ENCODE results near the gene USF2. TPM values are rescaled to one million over a fixed set of nuclear protein-coding genes. Genes with fewer than 3 reads are reported as not detected.
A peak's percentile ranks its signal among the peaks of the same experiment; 100 is the strongest.

USF2 gene
- total and polyA plus RNA-seq, 2 donors (not counting 1 experiment from before 2014, with no cell fraction given) = 318 to 377 TPM

DNA sequence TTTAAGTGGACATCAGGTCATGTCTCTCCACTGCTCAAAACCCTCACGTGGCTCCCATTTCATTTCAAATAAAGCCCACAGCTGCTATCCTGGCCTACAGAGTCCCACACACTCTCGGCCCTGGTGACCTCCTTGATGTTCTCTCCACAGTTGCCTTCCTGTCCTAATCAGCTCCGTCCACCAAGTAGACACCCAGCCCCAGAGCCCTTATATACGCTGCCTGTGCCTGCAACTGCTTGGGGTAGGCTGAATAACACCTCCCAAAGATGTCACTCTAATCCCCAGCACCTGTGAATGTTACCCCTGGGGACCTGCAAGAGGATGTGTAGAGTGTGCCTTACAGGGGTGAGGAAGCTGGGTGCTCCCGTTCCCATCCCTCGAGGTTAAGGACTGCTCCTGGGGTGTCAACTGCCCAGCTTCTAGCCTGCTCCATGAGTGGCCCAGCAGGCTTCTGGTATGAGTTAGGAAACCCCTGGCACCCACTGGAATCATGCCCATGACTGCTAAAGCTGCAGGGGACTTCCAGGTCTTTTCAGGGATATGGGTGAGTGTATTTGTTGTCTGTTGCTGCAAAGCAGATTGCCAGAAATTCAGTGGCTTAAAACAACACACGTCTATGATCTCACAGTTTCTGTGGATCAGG is 46.3 kb upstream of the USF2 start:
- Mint-ChIP-seq H3K4me3 (no peak overlapping the region), H3K4me1 (peaks cover 20% of the 10 kb centered on the region), H3K27ac (peak overlapping the region; percentile 50), H3K27me3 (no peaks in the 10 kb centered on the region), H3K9me3 (ENCODE audit: insufficient read depth) (no peaks in the 10 kb centered on the region)
- intact Hi-C loops (cut with micrococcal nuclease) = no loop called here
- ChIA-PET POLR2A (interaction anchor here (0.6 kb wide), 1 partner anchor 110 kb away, joined by 8 read pairs; no protein-coding TSS in a partner anchor), CTCF (interaction anchor here (0.9 to 1.5 kb wide), 4 partner anchors 16 to 81 kb away, joined by 3 to 5 read pairs (median 4); no protein-coding TSS in a partner anchor)
- H3K4me2 ChIP-seq (replicated peaks; ENCODE audit: low read depth, low read length, poor library complexity, severe bottlenecking) = no peak overlapping the region
- H4K20me1 ChIP-seq (ENCODE audit: control insufficient read depth, insufficient read depth, low read length, poor library complexity, severe bottlenecking) = no peaks in the 10 kb centered on the region
- ATAC-seq (ENCODE audit: low read depth) (no peak), DNase-seq (no peak)
- H3K9ac ChIP-seq (ENCODE audit: low read length) = no peak overlapping the region
- no peaks in the 10 kb centered on the region for H3K79me2 ChIP-seq (ENCODE audit: control insufficient read depth, insufficient read depth, low read length)
- peaks cover 16 to 20% of the 10 kb centered on the region in 2 donors for H3K4me1 ChIP-seq (ENCODE audit: control insufficient read depth in 2 of 2, insufficient read depth in 2 of 2, low read length in 2 of 2)
- H3K4me3 ChIP-seq (ENCODE audit: control extremely low read depth in 1 of 5, extremely low read depth in 1 of 5, insufficient read depth in 1 of 5, low read depth in 2 of 5, low read length in 4 of 5) = no peak overlapping the region
- H3K27me3 ChIP-seq (replicated peaks in 1 of 4; ENCODE audit: control extremely low read depth in 1 of 4, control insufficient read depth in 3 of 4, insufficient read depth in 4 of 4, low read length in 3 of 4) = no peaks in the 10 kb centered on the region
- peaks cover 0 to 14% (median 0%) of the 10 kb centered on the region in 3 donors for H3K9me3 ChIP-seq (ENCODE audit: control extremely low read depth in 1 of 3, control insufficient read depth in 2 of 3, insufficient read depth in 1 of 3, low read length in 2 of 3)
- no peaks in the 10 kb centered on the region for H3K36me3 ChIP-seq (replicated peaks in 1 of 2; ENCODE audit: control extremely low read depth in 1 of 2, control insufficient read depth in 1 of 2, extremely low read depth in 1 of 2, insufficient read depth in 2 of 2, low read length in 1 of 2)
- WGBS (ENCODE audit: insufficient coverage) = 59% methylated on average over 6 of the region's 7 CpGs
- TF ChIP-seq EZH2 (IDR thresholded peaks at IDR 0.05; ENCODE audit: borderline replicate concordance, insufficient read depth, low read depth, low read length, poor library complexity, severe bottlenecking) (no peak), CTCF (IDR thresholded peaks at IDR 0.05) (no peak)
- no peak overlapping the region for H3K27ac ChIP-seq (ENCODE audit: low read length in 2 of 2)
- H2AFZ ChIP-seq (ENCODE audit: insufficient read depth, low read depth, low read length, poor library complexity, severe bottlenecking) = no peak overlapping the region

DNA sequence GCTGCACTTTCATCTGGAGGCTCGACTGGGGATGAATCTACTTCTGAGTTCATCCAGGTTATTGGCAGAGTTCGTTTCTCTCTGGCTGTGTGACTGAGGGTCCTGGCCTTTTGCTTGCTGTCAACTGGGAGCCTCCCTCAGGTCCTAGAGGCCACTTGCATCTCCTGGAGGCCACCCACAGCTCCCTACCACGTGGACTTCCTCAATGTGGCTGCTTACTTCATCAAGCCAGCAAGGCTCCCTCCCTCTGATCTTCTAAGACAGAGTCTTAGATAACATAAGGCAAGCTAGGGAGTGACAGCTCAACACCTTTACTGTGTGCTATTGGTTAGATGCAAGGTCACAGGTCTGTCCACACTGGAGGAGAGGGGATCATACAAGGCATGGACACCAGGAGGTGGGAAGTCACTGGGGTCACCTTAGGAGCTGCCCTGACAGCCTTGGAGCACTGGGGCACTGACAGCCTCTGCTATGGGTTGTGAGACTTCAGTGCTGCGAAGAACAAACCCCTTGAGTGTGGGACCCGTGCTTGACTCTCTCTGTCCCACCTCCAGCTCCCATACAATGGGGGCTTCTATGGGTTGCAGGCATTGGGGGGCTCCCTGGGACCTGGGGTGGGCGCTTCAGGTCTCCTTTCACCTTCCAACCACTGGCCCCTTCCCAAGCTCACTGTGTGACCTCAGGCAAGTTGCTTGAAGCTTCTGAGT is 45.5 kb upstream of the USF2 start:
- Mint-ChIP-seq H3K27ac (peak overlapping the region; percentile 50), H3K4me1 (peaks cover 17% of the 10 kb centered on the region), H3K27me3 (no peaks in the 10 kb centered on the region), H3K4me3 (no peak overlapping the region), H3K9me3 (ENCODE audit: insufficient read depth) (no peaks in the 10 kb centered on the region)
- no peak overlapping the region for H2AFZ ChIP-seq (ENCODE audit: insufficient read depth, low read depth, low read length, poor library complexity, severe bottlenecking)
- H3K4me1 ChIP-seq (ENCODE audit: control insufficient read depth in 2 of 2, insufficient read depth in 2 of 2, low read length in 2 of 2) = peaks cover 16 to 20% of the 10 kb centered on the region in 2 donors
- WGBS (ENCODE audit: insufficient coverage) = 82% methylated on average over 5 of the region's 6 CpGs
- no peak overlapping the region for H3K4me2 ChIP-seq (replicated peaks; ENCODE audit: low read depth, low read length, poor library complexity, severe bottlenecking)
- H3K27me3 ChIP-seq (replicated peaks in 1 of 4; ENCODE audit: control extremely low read depth in 1 of 4, control insufficient read depth in 3 of 4, insufficient read depth in 4 of 4, low read length in 3 of 4) = no peaks in the 10 kb centered on the region
- H3K79me2 ChIP-seq (ENCODE audit: control insufficient read depth, insufficient read depth, low read length) = no peaks in the 10 kb centered on the region
- POLR2A ChIA-PET = interaction anchor here (0.6 kb wide), 1 partner anchor 111 kb away, joined by 8 read pairs; no protein-coding TSS in a partner anchor
- TF ChIP-seq EZH2 (IDR thresholded peaks at IDR 0.05; ENCODE audit: borderline replicate concordance, insufficient read depth, low read depth, low read length, poor library complexity, severe bottlenecking) = no peak
- no peak for TF ChIP-seq CTCF (IDR thresholded peaks at IDR 0.05)
- CTCF ChIA-PET = interaction anchor here (1.3 to 1.5 kb wide), 2 partner anchors 17 to 82 kb away, joined by 4 to 5 read pairs; no protein-coding TSS in a partner anchor
- H3K9me3 ChIP-seq (ENCODE audit: control extremely low read depth in 1 of 3, control insufficient read depth in 2 of 3, insufficient read depth in 1 of 3, low read length in 2 of 3) = peaks cover 0 to 14% (median 0%) of the 10 kb centered on the region in 3 donors
- H4K20me1 ChIP-seq (ENCODE audit: control insufficient read depth, insufficient read depth, low read length, poor library complexity, severe bottlenecking) = no peaks in the 10 kb centered on the region
- intact Hi-C loops (cut with micrococcal nuclease) = no loop called here
- no peak overlapping the region for H3K27ac ChIP-seq (ENCODE audit: low read length in 2 of 2)
- no peak overlapping the region for H3K4me3 ChIP-seq (ENCODE audit: control extremely low read depth in 1 of 5, extremely low read depth in 1 of 5, insufficient read depth in 1 of 5, low read depth in 2 of 5, low read length in 4 of 5)
- ATAC-seq (ENCODE audit: low read depth) (no peak), DNase-seq (no peak)
- no peak overlapping the region for H3K9ac ChIP-seq (ENCODE audit: low read length)
- no peaks in the 10 kb centered on the region for H3K36me3 ChIP-seq (replicated peaks in 1 of 2; ENCODE audit: control extremely low read depth in 1 of 2, control insufficient read depth in 1 of 2, extremely low read depth in 1 of 2, insufficient read depth in 2 of 2, low read length in 1 of 2)

Data from B cell (primary cell).